ENCODE data around the gene EBF3.

EBF3 gene

DNA sequence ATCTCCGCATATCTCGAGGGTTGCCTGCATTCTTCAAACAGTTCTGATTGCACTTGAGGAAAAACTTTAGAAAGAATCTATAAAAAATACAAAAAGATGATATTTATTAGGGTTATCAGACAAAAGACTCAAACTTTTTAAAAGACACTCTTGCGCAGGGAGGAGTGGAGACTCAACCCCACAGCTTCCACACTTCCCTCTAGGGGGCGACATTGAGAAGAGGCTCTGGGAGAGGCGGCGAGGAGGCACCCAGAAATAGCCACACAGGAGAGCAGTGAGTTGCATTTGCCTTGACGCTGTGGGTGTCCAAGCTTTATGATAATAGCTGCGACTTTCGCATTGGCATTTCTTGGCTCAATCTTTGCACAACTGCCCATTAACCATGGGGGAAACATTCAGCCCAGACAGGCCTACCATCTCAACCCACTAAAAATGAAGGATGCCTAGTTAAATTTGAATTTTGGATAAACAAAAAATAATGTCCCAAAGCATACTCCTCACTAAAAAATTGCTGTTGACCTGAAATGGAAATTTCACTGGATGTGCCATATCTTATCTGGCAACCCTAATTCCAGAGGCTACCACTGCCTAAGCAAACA is 86.2 kb downstream of the EBF3 start:
- ATAC-seq (peak; percentile 50), DNase-seq (ENCODE audit: low spot score in 2 of 2) (peak; percentile 32 to 58)

GRCh38 chr10:129876838-129877237 is 87.2 kb downstream of the EBF3 start:
- Mint-ChIP-seq H3K4me3 (no peak overlapping the region), H3K36me3 (no peaks in the 10 kb centered on the region), H3K27ac (no peak overlapping the region), H3K4me1 (no peaks in the 10 kb centered on the region), H3K9me3 (no peaks in the 10 kb centered on the region)
- DNase-seq (ENCODE audit: low spot score in 2 of 2) = no peak
- no peak for ATAC-seq

More for the DNA sequence above, 86.2 kb downstream of the EBF3 start:
- H3K9me3 Mint-ChIP-seq = no peaks in the 10 kb centered on the region
- H3K4me3 Mint-ChIP-seq = no peak overlapping the region
- H3K36me3 Mint-ChIP-seq = no peaks in the 10 kb centered on the region
- no peaks in the 10 kb centered on the region for H3K4me1 Mint-ChIP-seq
- H3K27ac Mint-ChIP-seq = no peak overlapping the region

DNA sequence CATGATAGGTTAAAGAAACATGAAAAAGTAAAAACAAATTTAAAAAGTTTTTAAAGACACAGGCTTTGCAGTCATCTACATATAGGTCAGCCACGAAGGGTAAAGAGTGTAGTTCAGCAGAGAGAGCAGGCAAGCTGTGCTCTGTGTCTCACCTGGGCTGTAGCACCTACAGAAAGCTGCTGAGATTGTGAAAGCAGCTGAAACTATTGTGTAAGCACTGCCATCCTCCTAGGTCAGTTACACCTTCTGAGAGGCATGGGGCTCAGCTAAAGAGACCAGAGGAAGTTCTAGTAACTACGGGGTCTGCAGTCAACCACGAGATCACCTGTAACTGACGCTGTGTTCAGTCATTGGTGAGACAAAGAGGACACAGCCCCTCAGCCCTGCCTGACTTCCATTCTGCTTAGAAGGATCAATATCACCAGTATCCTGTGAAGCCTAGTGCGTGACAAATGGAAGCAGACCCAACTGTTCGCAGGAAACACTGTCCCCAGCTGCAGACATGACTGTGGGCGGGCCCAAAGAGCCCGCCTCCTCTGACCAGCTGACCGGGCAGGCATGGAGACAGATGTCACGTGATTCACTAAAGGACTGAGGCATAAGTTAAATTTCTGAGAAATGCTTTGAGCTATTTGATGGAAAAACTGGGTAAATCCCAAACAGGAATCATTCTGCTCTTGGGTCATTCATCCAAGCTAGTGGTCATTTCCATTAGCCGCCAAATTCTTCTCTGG is 87.9 kb downstream of the EBF3 start:
- Mint-ChIP-seq H3K4me3 (no peak overlapping the region), H3K4me1 (no peaks in the 10 kb centered on the region), H3K36me3 (no peaks in the 10 kb centered on the region), H3K9me3 (no peaks in the 10 kb centered on the region), H3K27ac (no peak overlapping the region)
- DNase-seq (ENCODE audit: low spot score in 2 of 2) = no peak
- ATAC-seq = no peak

- no peak overlapping the region for H3K27ac Mint-ChIP-seq
- ATAC-seq (no peak), DNase-seq (ENCODE audit: low spot score in 2 of 2) (no peak)
- no peaks in the 10 kb centered on the region for H3K4me1 Mint-ChIP-seq
- H3K36me3 Mint-ChIP-seq = no peaks in the 10 kb centered on the region
- H3K9me3 Mint-ChIP-seq = no peaks in the 10 kb centered on the region
- no peak overlapping the region for H3K4me3 Mint-ChIP-seq
These were observed 90.7 kb downstream of the EBF3 start for GRCh38 chr10:129873351-129873750.

GRCh38 chr10:129871966-129872365 is 92.1 kb downstream of the EBF3 start:
- DNase-seq (ENCODE audit: low spot score in 2 of 2) (no peak), ATAC-seq (no peak)
- Mint-ChIP-seq H3K9me3 (no peaks in the 10 kb centered on the region), H3K4me3 (no peak overlapping the region), H3K36me3 (no peaks in the 10 kb centered on the region), H3K27ac (no peak overlapping the region), H3K4me1 (no peaks in the 10 kb centered on the region)

- no peak for DNase-seq (ENCODE audit: low spot score in 2 of 2)
- Mint-ChIP-seq H3K4me3 (no peak overlapping the region), H3K4me1 (no peaks in the 10 kb centered on the region), H3K9me3 (no peaks in the 10 kb centered on the region), H3K36me3 (no peaks in the 10 kb centered on the region), H3K27ac (no peak overlapping the region)
- no peak for ATAC-seq
These were observed 93.0 kb downstream of the EBF3 start for GRCh38 chr10:129870961-129871621.

DNA sequence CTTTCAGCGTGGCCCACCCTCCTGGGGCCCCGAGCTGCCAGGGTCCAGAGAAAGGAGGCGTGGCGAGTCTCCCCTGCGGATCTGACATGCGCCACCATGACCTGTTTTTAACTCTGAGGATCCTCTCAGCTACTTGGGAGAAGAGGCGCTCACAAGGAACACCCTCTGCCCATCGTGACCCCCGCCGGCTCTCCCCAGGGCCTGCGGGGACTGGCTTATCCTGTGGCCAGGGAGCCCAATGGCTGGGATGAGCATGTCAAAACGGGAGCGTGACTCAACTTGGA is 93.7 kb downstream of the EBF3 start:
- no peak overlapping the region for H3K27ac Mint-ChIP-seq
- no peaks in the 10 kb centered on the region for H3K36me3 Mint-ChIP-seq
- DNase-seq (ENCODE audit: low spot score in 2 of 2) = no peak
- no peaks in the 10 kb centered on the region for H3K4me1 Mint-ChIP-seq
- H3K9me3 Mint-ChIP-seq = no peaks in the 10 kb centered on the region
- no peak overlapping the region for H3K4me3 Mint-ChIP-seq
- no peak for ATAC-seq

DNA sequence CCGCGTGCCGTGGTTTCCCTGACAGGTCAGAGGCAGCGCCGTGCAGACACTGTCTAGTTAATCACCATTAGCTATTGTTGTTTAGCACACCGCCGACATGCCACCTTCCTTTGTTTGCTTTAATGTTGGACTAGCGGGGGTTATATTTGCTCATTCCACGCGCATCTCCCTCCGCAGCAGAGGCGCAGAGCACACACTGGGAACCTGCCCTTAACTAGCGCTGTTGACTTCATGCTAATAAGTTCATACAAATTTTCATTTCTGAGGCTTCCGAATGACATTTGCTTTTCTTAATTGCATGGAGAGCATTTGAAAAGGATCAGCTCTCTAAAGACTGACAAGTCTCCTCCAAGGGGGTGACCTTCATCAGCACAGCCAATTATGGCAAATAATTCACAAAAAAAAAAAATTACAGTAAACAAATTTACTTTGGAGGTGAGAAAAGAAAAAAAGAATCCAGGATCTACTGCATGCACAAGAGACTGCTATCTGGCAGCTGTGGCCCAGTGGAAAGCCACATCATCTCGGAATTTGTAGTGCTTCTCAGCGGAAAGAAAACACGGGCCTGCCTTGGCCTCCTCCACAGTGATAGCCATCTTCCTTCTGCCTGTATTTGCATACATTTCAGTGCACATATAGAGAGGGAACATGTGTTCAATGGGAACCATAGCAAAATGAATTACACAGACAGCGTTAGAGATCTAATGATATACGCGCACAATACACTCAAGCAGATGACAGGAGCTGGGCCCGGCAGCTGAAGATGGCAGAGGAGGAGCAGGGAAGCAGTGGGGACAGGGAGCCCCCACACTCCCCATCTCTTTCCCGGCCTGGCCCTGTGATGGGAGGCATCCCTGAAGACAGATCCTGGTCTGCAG is 94.2 kb downstream of the EBF3 start:
- Mint-ChIP-seq H3K9me3 (no peaks in the 10 kb centered on the region), H3K36me3 (no peaks in the 10 kb centered on the region), H3K4me3 (no peak overlapping the region), H3K4me1 (no peaks in the 10 kb centered on the region), H3K27ac (no peak overlapping the region)
- no peak for DNase-seq (ENCODE audit: low spot score in 2 of 2)
- ATAC-seq = no peak

- ATAC-seq (no peak), DNase-seq (ENCODE audit: low spot score in 2 of 2) (no peak)
- Mint-ChIP-seq H3K9me3 (no peaks in the 10 kb centered on the region), H3K4me3 (no peak overlapping the region), H3K27ac (no peak overlapping the region), H3K4me1 (no peaks in the 10 kb centered on the region), H3K36me3 (no peaks in the 10 kb centered on the region)
These were observed 95.5 kb downstream of the EBF3 start for GRCh38 chr10:129868449-129869035.

DNA sequence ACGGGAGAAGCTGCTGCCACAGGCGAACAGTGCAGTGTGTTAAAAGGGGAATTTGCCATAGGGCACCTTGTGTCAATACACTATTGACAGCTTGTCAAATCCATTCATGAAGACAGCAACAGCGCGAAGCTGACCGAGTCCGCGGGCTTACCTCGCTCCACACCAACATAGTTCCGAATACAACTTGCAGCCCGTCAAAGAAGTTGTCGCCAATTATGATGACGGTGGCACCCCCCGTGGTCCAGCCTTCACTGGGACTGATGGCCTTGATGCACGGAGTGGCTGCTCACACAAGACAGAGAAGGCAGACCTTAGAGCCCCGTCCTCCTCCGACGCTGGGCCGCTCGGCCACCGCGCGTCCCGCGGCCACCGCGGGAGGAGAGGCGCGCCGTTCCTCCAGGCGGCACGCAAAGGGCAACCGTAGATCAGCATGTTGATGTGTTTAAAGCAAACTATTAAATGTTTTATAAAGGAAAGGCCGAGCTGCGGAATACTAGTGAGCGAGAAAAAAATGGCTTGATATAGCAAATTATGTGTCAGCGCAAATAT is 96.4 kb downstream of the EBF3 start:
- no peaks in the 10 kb centered on the region for H3K9me3 Mint-ChIP-seq
- ATAC-seq = no peak
- no peaks in the 10 kb centered on the region for H3K4me1 Mint-ChIP-seq
- H3K36me3 Mint-ChIP-seq = no peaks in the 10 kb centered on the region
- no peak for DNase-seq (ENCODE audit: low spot score in 2 of 2)
- no peak overlapping the region for H3K4me3 Mint-ChIP-seq
- H3K27ac Mint-ChIP-seq = no peak overlapping the region

DNA sequence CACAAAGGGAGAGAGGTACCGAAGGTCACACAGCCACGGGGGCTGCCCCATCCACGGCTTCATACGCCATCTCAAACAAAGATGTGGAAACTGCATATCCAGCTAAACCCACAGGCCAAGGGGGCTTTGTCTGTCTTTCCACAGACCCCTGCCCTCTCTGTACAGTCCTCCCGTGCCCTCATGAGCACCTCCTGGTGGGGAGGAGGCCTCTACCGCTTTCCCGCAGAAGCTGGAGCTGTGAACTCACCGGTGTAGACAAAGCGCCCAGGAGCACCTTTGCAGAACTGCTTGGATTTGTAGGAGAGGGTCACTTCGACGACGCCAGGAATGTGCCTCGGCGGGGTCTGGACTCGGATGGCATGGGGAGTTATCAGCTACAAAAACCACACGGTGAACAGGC is 97.2 kb downstream of the EBF3 start:
- Mint-ChIP-seq H3K36me3 (no peaks in the 10 kb centered on the region), H3K4me1 (no peaks in the 10 kb centered on the region), H3K9me3 (no peaks in the 10 kb centered on the region), H3K27ac (no peak overlapping the region), H3K4me3 (no peak overlapping the region)
- DNase-seq (ENCODE audit: low spot score in 2 of 2) (no peak), ATAC-seq (no peak)

DNA sequence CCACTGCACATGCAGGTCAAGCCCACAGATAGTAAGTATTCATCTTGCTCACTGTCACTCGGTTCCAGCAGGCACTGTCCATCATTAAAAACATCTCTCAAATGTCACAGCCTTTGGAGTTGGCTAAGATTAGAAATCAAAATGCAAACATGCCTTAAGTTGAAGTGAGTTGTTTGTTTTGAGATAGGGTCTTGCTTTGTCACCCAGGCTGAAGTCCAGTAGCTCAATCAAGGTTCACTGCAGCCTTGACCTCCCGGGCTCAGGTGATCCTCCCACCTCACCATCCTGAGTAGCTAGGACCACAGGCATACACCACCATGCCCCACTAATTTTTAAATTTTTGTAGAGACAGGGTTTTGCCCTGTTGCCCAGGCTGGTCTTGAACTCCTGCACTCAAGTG is 98.1 kb downstream of the EBF3 start:
- H3K4me3 Mint-ChIP-seq = no peak overlapping the region
- no peaks in the 10 kb centered on the region for H3K9me3 Mint-ChIP-seq
- no peaks in the 10 kb centered on the region for H3K4me1 Mint-ChIP-seq
- DNase-seq (ENCODE audit: low spot score in 2 of 2) (no peak), ATAC-seq (no peak)
- no peaks in the 10 kb centered on the region for H3K36me3 Mint-ChIP-seq
- no peak overlapping the region for H3K27ac Mint-ChIP-seq

DNA sequence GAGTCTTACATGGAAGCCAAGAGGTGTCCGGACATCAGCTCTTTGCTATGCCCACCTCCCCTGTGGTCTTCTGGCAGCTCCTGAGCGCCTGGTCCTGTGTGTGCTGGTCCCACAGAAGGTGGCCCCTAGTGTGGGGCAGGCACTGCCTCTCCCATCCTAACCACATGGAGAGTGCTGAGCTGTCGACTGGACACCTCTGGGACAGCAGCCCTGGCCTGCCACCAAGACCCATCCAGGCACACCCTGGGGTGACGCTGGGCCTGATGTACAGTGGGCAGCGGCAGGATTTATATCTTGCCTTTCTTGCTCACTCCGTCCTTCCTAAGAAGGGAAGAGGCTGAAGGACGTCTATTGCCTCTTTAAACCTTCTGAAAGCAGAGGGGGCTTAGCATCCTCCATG is 98.7 kb downstream of the EBF3 start:
- no peaks in the 10 kb centered on the region for H3K36me3 Mint-ChIP-seq
- DNase-seq (ENCODE audit: low spot score in 2 of 2) (no peak), ATAC-seq (peak; percentile 34)
- H3K27ac Mint-ChIP-seq = no peak overlapping the region
- no peak overlapping the region for H3K4me3 Mint-ChIP-seq
- no peaks in the 10 kb centered on the region for H3K9me3 Mint-ChIP-seq
- no peaks in the 10 kb centered on the region for H3K4me1 Mint-ChIP-seq

DNA sequence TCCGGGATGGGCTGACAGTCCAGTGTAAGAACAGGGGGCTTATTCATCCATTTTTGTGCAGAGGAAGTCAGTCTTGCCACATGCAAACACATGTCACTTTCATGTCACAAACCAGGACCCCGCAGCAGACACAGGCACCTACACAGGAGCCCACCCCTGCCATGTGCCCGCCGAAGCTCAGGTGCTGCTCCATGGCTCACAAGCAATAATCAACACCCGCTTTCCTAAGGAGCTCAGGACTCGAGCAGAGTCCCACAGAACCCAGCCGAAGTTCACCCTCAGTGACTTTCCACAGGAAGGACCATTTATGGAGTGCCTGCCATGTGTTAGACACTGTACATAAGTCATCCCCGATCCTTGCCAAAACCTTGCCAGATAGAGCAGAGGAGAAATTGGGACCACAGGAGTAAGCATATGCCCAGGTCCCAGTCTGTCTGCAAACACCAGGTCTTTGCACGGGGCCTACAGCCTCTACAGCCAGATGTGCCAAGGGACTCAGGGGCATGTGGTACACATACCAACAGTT is 99.4 kb downstream of the EBF3 start:
- no peak for ATAC-seq
- Mint-ChIP-seq H3K27ac (no peak overlapping the region), H3K4me1 (no peaks in the 10 kb centered on the region), H3K4me3 (no peak overlapping the region), H3K36me3 (no peaks in the 10 kb centered on the region), H3K9me3 (no peaks in the 10 kb centered on the region)
- no peak for DNase-seq (ENCODE audit: low spot score in 2 of 2)

GRCh38 chr10:129864082-129864481 is 100.0 kb downstream of the EBF3 start:
- Mint-ChIP-seq H3K4me1 (no peaks in the 10 kb centered on the region), H3K9me3 (no peaks in the 10 kb centered on the region), H3K4me3 (no peak overlapping the region), H3K27ac (no peak overlapping the region), H3K36me3 (no peaks in the 10 kb centered on the region)
- no peak for DNase-seq (ENCODE audit: low spot score in 2 of 2)
- ATAC-seq = no peak

Data from stimulated activated effector memory CD8-positive, alpha-beta T cell treated with anti-CD3 and anti-CD28 coated beads, Interleukin-12 subunit alpha, Interleukin-12 subunit beta, amount 100 ng/mL, for 72 hours (primary cell).